ENCODE results near the gene CATSPERD.
A peak's percentile ranks its signal among the peaks of the same experiment; 100 is the strongest.

Gene CATSPERD

GRCh38 chr19:5719961-5720790, at the start of gene CATSPERD, which contains the start of gene LONP1:
TSS of gene CATSPERD (plus strand) at chr19:5720637. CDS start at chr19:5720738, 101 bp downstream.
TSS of gene LONP1 (minus strand) at chr19:5720146. CDS start at chr19:5720132, 14 bp downstream.
- peak; percentile 100 for DNase-seq (ENCODE audit: low spot score)

GRCh38 chr19:5671600-5671999, 48.8 kb upstream of the CATSPERD start:
- DNase-seq (ENCODE audit: low spot score): no peak

GRCh38 chr19:5672708-5673459, 47.6 kb upstream of the CATSPERD start:
- DNase-seq (ENCODE audit: low spot score): no peak

- no peak for DNase-seq (ENCODE audit: low spot score)
Measured at GRCh38 chr19:5673752-5674151, 46.7 kb upstream of the CATSPERD start.

GRCh38 chr19:5674714-5675113, 45.7 kb upstream of the CATSPERD start:
- DNase-seq (ENCODE audit: low spot score): no peak

GRCh38 chr19:5676105-5676771, 44.2 kb upstream of the CATSPERD start:
- no peak for DNase-seq (ENCODE audit: low spot score)

- no peak for DNase-seq (ENCODE audit: low spot score)
Measured at GRCh38 chr19:5676772-5677105, 43.7 kb upstream of the CATSPERD start.

GRCh38 chr19:5677136-5677535, 43.3 kb upstream of the CATSPERD start:
- DNase-seq (ENCODE audit: low spot score): no peak

- no peak for DNase-seq (ENCODE audit: low spot score)
Measured at GRCh38 chr19:5677580-5677979, 42.9 kb upstream of the CATSPERD start.

GRCh38 chr19:5678071-5678718, 42.2 kb upstream of the CATSPERD start:
- no peak for DNase-seq (ENCODE audit: low spot score)

- no peak for DNase-seq (ENCODE audit: low spot score)
Measured at GRCh38 chr19:5679289-5680083, 41.0 kb upstream of the CATSPERD start.

- DNase-seq (ENCODE audit: low spot score): peak; percentile 56
Measured at GRCh38 chr19:5680084-5680436, 40.4 kb upstream of the CATSPERD start.

GRCh38 chr19:5680437-5681368, 39.7 kb upstream of the CATSPERD start, which contains the start of the genes HSD11B1L and MICOS13:
TSS of gene HSD11B1L (plus strand) at chr19:5681027. CDS start at chr19:5684833, 3,806 bp downstream.
TSS of gene MICOS13 (minus strand) at chr19:5680516. CDS start at chr19:5680486, 30 bp downstream.
- peak; percentile 97 for DNase-seq (ENCODE audit: low spot score)

- no peak for DNase-seq (ENCODE audit: low spot score)
Measured at GRCh38 chr19:5681391-5682106, 38.9 kb upstream of the CATSPERD start.

- no peak for DNase-seq (ENCODE audit: low spot score)
Measured at GRCh38 chr19:5682107-5682482, 38.3 kb upstream of the CATSPERD start.

GRCh38 chr19:5683177-5683886, 37.1 kb upstream of the CATSPERD start:
- DNase-seq (ENCODE audit: low spot score): no peak

GRCh38 chr19:5684694-5685430, 35.6 kb upstream of the CATSPERD start:
- DNase-seq (ENCODE audit: low spot score): no peak

- DNase-seq (ENCODE audit: low spot score): no peak
Measured at GRCh38 chr19:5686326-5686646, 34.2 kb upstream of the CATSPERD start.

All from AG20443 (cell line).